GM12865 (cell line): ENCODE data around the gene STT3A.

Experiments used
- DNase-seq: peaks from one replicate; pipeline ENCODE4 v3.0.0; 2010; ENCODE audit warnings: low read depth
- H3K4me3 ChIP-seq: 2 replicates; pipeline ENCODE4 v1.5.1; 2011; ENCODE audit warnings: mild to moderate bottlenecking, low read depth, low read length, control low read depth
- CTCF ChIP-seq: IDR thresholded peaks from 2 replicates; pipeline ENCODE4 v1.5.1; 2011; ENCODE audit warnings: low read length, control low read depth, low read depth, inconsistent platforms; ENCODE audit not compliant: insufficient read depth; ENCODE audit errors: missing control alignments

STT3A gene

GRCh38 chr11:125594958-125595357 is 2.3 kb downstream of the STT3A start:
- no peak for DNase-seq
- no peak overlapping the region for H3K4me3 ChIP-seq
- no peak for TF ChIP-seq CTCF

GRCh38 chr11:125600663-125601062 is 8.0 kb downstream of the STT3A start:
- no peak for TF ChIP-seq CTCF
- H3K4me3 ChIP-seq, result no peak overlapping the region
- DNase-seq, result no peak

- TF ChIP-seq CTCF, result no peak
- no peak overlapping the region for H3K4me3 ChIP-seq
- no peak for DNase-seq
These were observed 10.6 kb downstream of the STT3A start for GRCh38 chr11:125603207-125603606.

- DNase-seq, result no peak
- TF ChIP-seq CTCF, result no peak
- no peak overlapping the region for H3K4me3 ChIP-seq
These were observed 12.8 kb downstream of the STT3A start for GRCh38 chr11:125605417-125605816.

GRCh38 chr11:125609545-125609944 is 16.9 kb downstream of the STT3A start:
- no peak for DNase-seq
- TF ChIP-seq CTCF, result no peak
- H3K4me3 ChIP-seq, result no peak overlapping the region

- no peak for TF ChIP-seq CTCF
- H3K4me3 ChIP-seq, result no peak overlapping the region
- DNase-seq, result no peak
These were observed 25.7 kb downstream of the STT3A start for GRCh38 chr11:125618383-125618782.

GRCh38 chr11:125621995-125622394 is 29.3 kb downstream of the STT3A start:
- no peak for DNase-seq
- H3K4me3 ChIP-seq, result no peak overlapping the region
- TF ChIP-seq CTCF, result no peak
